Activated CD4-positive, alpha-beta T cell treated with anti-CD3 and anti-CD28 coated beads, Interleukin-2, amount 50 U/mL, for 24 hours (primary cell): Measurements from ENCODE around the gene MMP21.

ENCODE experiments used
- DNase-seq, 2 donors: peaks; one replicate each; pipeline ENCODE4 v3.0.0-alpha.2; 2020; ENCODE audit warnings: low read depth in 1 of 2, low spot score in 1 of 2

Gene MMP21

GRCh38 chr10:125792342-125793300, 17.0 kb upstream of the MMP21 start:
- no peak for DNase-seq

- no peak for DNase-seq
Measured at GRCh38 chr10:125788156-125789034, 12.8 kb upstream of the MMP21 start.

DNA sequence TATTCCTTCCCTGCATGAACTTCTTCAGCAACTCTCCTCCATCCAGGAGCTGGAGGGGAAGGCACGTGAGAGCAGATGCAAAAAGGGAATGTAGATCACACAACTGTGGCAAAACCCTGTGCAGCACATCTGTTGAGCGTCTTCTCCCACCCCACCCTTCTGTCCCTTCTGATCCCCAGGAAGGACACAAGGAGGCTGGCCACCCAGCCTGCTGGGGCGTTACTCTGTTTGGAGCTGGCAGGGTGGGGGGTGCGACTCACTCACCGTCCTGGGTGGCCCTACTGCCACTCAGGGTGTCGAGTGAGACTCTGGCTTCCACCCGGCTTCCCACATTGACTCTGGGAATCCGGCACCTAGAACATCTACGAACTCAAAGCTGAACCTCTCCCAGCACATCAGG, 10.2 kb upstream of the MMP21 start:
- DNase-seq, result no peak

GRCh38 chr10:125783957-125784356, 8.3 kb upstream of the MMP21 start:
- DNase-seq, result no peak

- no peak for DNase-seq
Measured at GRCh38 chr10:125783408-125783807, 7.8 kb upstream of the MMP21 start.

DNA sequence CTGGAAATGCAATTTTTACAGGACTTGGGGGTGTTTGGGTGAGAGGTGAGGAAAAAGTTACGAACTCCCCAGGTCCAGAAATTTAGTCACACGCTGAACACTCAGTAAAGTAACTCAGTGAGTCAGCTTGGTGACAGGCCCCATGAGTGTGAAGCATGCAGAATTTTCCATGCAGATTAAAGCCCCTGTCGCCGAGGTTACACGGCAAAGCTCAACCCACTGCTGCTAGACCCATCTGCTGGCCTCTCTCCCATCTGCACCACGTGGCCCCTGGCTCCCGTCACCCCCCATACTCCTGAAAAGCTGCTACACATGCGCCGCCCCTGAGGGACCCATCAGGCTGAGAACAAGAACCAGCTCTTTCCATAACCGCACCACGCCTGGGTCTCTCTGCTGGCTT, 7.0 kb upstream of the MMP21 start:
- DNase-seq, result no peak

DNA sequence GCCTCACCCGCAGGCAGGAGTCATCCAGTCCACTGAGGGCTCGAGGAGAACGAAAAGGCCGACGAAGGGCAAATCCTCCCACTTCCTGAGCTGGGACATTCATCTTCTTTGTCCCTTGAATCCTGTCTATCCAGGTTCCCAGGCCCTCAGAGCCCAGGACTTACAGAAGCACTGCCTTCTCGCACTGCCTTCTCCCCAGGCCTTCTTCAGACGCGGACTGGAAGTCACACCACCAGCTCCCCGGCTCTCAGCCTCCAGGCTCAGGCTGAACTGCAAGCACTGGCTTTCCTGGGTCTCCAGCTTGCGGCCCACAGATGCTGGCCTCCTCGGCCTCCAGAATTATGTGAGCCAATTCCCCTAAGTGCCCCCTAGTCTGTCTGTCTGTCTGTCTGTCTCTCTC, 6.4 kb upstream of the MMP21 start:
- DNase-seq, result no peak

DNA sequence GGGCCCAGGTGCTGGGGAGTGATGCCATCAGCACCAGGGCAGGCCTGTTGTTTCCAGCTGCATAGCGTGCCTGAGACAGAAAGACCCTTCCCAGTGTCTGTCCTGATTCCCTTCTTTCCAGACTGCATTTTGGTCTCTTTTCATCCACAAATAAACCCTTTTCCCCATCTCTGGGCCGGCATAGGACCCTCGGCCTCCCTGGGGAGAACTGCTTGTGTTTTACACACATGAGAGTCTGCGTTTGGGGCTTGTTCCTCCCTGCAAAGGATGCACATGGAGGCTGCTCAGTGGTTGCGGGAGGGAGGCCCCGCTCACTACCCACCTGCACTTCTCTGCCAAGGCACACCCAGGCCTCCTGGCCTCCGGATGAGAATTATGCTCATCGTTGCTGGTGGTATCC, 5.8 kb upstream of the MMP21 start:
- DNase-seq, result no peak

DNA sequence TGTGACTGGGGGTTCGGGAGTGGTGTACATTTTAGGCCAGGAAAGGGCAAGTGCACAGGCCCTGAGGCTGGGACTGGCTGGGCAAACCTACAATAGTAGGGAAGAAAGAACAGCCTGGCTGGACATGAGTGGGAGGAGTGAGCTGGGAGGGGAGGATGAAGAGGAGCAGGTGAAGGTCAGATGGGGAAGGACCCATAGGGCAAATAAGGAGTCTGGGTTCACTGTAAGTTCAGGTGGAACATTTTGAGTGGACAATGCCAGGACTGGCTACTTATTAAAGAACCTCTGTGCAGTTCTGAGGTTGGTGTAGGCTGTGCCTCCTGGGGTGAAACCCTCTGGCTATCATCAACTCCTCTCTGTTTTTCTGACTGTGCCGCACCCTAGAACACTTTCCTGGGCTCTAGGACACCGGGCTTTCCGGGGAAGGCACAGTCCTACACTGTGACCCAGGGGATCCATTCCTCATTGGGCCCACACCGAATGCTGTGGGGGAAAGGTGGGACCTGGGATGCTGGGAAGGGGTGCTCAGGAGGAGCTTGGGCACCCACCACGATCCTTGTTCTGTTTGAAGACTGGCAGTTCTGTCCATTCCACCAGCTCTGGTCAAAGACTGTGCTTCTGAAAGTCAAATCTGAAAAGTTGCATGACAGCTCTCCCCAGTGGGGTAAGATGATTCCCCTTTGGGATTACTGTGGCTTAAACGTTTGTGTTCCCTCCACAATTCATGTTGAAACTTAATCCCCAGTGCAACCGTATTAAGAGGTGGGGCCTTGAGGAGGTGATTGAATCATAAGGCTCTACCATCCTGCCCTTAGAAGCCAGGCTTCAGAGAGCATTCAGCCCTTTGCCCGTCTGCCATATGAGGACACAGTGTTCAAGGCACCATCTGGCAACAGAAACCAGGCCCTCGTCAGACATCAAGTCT, 4.0 kb upstream of the MMP21 start:
- DNase-seq, result no peak

GRCh38 chr10:125778556-125778955, 2.9 kb upstream of the MMP21 start:
- DNase-seq, result no peak

DNA sequence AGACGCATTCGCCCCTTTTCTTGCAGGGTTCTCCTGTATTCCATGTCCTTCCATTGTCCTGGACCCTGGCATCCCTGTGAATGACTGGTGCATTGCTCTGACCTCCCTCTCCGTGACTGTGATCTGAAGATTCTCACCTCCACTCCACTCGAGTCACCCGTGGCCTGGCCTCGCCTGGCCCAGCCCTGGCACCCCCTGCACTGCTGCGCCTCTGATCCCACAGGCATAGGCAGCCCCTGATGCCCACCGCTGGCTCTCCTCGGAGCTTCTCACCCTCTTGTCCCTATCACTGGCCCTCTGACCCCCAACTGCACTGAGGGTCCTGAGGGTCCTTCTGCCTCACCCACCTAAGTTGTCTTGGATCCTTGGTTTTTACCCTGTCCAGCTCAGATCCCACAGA, 2.2 kb upstream of the MMP21 start:
- no peak for DNase-seq

DNA sequence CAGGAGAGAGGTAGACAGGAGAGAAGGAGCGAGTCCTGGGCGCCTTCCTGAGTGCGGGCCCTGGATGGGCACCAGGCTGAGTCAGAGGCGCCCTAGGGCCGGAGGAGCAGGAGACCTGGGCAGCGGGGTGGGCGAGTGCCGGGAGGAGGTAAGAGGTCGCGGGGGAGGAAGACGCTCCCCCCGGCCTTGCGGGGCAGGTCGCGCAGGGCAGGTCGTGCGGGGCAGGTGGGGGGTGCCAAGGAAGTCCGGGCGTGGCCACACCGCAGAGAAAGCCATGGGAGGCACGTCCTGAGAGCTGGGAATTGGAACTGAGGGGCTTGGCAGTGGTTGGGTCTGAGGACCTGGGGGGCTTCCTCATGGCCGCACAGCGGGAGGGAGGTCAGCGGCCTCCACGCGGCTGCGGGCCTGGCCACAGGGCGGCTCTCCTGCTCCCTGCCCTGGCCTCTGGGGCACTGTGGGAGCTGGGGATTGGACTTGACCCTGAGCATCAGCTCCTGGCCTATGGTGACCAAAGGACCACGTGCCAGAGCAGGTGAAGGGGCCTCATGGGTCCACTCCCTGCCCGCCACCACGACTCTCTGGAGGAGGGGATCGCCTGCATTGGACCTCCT, 935 bp downstream of the MMP21 start:
- DNase-seq, result no peak

DNA sequence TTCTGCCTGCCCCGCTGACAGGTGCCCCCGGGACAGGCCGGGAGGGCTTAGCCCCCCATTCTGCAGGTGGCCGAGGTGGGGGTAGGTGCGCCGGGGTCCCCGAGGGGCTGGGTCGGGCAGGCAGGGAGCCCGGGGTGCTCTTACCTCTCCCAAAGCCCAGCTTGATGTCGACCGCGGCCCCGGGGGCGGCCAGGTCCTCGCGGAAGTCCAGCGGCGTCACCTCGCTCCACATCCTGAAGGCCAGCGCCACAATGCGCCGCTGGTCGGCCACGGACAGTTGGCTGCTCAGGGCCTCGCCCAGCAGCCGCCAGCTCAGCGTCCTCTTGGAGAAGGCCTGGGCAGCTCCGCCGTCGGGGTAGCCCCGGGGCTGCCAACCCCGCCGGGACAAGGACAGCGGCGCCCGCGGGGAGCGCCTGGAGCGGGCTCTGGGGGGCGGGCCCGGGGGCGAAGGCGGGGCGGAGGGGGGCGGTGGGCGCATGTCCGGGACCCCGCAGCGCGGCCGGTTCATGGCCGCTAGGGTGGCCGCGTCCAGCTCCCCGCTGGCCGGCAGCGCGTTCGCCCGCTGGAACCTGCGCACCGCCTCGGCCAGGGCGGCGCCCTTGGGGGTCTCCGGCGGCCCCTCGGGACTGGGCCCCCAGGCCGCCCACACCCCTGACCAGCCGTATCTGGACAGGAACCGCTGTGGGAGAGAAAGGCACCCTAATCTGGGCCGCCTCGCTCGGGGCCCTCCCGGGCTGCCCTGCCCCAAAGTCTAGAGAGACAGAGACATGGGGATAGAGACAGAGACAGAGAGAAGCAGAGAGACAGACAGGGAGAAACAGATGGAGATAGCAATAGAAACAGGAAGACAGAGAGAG, 1.7 kb downstream of the MMP21 start:
- no peak for DNase-seq

GRCh38 chr10:125772864-125773180, 2.8 kb downstream of the MMP21 start:
- DNase-seq, result no peak

- no peak for DNase-seq
Measured at GRCh38 chr10:125772112-125772863, 3.3 kb downstream of the MMP21 start.

GRCh38 chr10:125770844-125771243, 4.8 kb downstream of the MMP21 start:
- DNase-seq, result no peak

- DNase-seq, result no peak
Measured at GRCh38 chr10:125769175-125769574, 6.4 kb downstream of the MMP21 start.

- DNase-seq, result no peak
Measured at GRCh38 chr10:125768219-125768855, 7.3 kb downstream of the MMP21 start.

GRCh38 chr10:125766511-125766910, 9.1 kb downstream of the MMP21 start:
- DNase-seq, result no peak
